NCI-H2107 (cell line): ENCODE measurements around the gene KCNH8.

Experiments
- DNase-seq: peaks from one replicate; lab custom pipeline; 2025; lab: John Stamatoyannopoulos, UW

The KCNH8 gene

DNA sequence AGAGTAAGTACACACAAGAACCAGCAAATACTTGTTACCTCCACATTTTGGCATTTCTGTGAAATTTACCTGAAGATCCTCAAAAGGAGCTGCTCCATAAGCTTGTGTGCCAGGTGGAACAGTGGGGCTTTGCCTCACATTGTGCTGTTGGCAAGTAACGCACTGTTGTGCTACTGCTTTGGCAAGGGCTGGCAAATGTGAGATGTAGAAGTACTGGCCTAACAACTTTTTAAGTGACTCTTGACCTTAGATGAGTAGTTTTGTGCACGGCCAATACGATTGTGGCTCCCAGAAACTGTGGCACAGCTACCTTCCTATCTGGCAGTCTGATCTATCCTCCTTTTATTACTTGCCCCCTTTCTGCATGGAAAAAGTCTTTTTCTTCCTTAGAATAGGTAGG lies 337.0 kb downstream of the KCNH8 start:
- DNase-seq, result no peak

DNA sequence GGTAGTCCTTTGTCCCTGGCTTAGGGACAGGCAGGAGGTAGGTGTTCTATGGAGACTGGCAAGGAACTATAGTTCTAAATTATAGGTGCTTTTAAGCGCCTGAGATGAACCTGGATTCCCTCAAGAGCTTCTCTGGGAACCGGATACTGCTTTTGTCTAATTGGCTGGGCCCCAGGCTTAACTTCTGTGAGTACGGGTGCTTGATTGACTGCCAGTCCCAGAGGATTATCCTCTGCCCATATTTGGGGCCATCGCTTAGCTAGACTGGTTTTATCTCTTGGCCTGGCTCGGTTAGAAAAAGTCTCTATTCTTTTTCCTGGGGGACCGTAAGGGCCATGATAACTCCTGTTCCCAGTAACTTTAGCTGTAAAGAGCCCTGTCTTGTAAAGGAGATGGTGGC lies 339.1 kb downstream of the KCNH8 start:
- no peak for DNase-seq

DNA sequence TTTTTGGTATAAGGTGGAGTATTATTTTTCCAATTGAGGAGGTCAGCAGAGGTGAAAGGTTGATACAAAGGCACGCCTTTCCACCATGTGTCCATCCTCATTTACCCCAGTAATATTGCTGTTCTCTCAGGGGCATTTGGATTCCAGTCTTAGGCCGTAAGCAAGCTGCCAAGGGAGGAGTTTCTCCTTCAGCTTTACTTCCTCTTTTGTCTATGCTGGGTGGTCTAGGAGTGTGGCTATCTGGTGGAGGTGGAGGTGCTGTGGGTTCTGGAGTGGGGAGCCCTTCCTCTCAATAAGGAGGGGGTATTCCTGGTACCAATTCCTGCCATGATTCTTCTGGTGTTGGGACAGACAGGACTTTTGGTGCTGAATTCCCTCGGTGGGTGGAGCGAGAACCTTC lies 340.6 kb downstream of the KCNH8 start:
- DNase-seq, result no peak

DNA sequence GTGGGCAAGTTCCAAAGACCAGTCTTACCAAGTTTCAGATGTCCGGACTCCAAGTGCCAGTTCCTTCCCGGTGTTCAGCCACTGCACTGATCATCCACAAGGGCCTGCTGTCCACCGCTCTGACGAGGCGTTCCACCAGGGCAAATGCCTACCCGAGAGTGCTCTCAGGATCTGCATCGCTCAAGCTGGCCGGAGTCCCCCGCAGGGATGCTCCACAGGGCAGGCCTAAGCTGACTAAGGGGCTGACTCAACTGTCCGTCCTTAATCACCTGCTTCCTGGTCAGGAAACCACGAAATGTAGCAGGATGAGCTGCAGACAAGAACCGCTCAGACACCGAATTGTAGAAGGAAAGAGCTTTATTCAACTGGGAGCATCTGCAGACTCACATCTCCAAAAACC lies 341.6 kb downstream of the KCNH8 start:
- no peak for DNase-seq

DNA sequence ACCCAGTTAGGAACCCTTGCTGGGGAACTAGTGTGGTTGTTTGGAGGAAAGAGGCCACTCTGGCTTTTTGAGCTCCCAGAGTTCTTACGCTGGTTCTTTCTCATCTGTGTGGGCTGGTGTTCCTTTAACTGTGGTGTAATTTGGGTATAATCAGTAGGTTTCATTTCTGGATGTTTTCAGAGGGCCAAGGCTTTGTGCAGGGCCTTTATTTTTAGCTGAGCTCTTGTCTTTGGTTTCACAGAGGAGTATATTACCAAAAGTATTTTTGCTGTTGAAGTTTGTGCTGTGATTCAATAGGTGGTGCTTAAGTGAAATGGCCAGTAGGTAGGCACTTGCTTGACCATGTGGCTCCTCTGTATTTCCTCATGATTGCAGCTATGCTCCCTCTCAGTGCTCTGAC lies 357.9 kb downstream of the KCNH8 start:
- DNase-seq, result no peak

DNA sequence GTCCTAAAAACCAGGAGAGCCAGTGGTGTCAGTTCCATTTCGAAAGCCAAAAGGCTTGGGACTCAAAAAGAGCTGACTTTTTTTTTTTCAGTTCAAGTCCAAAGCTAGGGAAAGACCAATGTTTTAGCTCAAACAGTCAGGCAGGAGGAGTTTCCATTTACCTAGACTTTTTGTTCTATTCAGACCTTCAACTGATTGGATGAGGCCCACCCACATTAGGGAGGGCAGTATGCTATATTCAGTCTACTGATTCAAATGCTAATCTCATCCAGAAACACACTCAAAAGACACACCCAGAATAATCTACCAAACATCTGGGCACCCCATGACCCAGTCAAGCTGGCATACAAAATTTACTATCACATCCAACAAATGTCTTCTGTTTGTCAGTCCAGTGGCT lies 374.0 kb downstream of the KCNH8 start:
- no peak for DNase-seq

DNA sequence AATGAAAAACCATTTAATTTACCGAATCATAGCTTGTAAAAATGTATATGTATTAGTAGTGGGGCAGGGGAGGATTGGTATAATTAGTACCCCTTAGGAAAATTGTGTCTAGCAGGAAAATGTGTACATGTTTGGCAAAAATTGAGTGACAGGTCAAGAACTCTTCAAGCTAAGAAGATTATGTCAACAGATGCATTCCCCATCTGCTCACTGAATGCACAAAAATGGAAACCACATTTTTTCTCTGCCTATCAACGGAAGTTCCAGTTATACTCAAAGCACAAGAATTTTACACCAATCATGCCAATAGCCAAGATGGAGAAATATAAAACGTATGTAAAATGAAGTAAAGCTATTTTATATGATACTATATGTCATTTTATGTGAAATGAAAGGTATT lies 377.8 kb downstream of the KCNH8 start:
- DNase-seq, result no peak

DNA sequence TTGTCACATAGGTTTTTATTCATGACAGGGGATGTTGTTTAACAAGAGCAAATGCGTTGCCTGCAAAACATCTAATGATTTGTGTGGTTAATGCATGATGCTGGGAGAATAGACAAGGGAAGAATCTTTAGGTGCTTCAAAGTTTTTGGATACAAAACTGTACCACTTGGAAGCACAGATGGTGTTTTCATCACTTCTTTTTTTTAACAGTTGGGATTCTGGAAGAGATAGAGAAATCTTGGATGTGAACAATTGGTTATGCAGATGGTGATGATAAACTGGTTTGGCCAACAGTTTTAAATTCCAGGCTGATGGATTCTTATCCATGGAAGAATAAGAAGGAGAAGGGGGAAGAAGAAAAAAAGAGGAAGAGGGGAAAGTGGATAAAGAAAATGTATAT lies 379.4 kb downstream of the KCNH8 start:
- DNase-seq, result no peak

DNA sequence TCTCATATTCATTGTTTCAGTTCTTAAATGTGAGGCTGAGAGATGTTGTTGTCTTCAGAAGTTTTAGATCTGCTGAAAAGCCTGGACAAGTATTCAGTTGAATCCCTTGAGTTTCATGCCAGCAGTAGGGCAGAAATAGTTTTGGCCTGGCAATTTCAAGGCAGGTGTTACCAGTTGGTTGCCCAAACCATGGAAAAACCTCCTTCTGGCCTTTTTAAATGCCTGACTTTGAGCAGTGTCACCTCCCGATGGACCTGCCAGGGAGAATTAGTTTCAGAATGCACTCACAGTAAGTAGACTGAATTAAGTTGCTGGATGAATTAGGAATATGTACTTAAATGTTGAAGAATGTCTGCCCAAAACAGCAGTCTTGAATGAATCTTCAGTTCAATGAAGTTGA lies 383.1 kb downstream of the KCNH8 start:
- DNase-seq, result no peak

DNA sequence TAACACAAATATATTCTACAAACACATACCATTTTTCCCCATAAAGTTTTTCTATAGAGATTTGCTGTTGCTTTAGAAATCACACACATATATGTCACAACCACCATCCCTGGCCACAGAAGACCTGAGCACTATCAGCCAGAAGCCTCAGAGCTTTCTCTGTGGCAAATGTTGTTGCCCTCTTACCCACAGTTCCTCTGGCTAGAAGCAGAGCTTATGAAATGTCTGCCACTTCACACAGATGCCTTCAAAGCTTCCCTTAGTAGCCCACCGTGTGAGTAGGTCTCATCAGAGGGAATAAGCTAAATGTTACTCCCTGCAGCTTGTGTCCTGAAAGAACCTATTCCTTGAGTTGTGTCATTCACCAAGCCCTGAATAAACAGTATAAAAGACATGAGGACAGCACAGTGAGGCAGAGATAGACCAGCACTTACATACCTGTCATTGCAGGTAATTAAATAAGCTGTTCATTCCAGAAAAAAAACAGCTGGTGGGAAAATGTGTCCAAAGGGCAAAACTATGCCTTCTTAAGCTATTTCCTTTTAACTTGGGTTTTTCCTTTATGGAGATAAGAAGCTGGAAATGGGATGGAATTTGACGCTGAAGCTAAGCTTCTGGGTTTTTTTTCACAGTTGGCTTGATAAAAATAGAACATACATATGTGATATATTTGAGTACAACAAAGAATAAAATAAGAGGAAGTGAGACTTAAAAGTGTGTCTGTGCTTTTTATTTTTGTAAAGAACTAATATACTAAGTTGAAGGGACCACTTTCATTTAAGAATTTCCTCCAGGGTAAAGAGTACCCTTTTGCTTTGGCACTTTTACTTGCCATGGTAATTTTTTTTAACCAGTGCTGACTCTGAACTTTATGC lies 391.4 kb downstream of the KCNH8 start:
- no peak for DNase-seq

DNA sequence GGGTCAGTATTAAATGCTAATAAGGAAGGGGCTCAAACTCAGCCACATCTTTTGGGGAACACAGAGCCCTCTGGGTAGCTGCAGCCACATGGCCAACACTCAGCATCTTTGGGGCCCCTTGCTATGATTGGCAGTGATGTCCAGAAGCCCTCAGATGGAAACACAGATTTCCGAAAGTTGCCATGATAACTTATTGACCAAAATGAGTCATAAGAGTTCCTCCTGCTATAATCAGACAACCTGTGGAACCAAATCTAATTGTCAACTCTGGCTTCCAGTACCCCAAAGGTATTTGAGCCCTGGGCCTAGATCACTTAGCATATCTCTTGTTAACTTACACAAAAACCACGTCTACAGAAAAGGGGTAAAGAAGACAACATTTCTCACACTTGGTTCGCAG lies 392.2 kb downstream of the KCNH8 start:
- no peak for DNase-seq

DNA sequence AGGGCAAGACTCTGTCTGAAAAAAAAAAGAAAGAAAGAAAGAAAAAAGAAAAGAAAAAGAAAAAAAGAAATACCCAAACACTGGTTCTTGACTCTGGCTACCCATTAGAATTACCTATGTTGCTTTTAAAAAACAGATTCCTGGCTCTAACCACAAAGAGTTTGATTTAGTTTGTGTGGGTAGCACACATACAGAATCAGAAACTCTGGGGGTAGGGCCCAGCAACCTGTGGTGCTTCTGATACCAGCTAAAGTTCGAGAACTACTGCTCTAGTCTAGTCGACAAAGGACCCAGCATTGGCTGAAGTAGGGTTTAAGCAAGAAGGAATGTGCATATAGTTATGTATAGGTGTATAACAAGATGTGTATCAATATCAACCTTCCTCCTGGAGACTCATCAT lies 393.0 kb downstream of the KCNH8 start:
- DNase-seq, result no peak

DNA sequence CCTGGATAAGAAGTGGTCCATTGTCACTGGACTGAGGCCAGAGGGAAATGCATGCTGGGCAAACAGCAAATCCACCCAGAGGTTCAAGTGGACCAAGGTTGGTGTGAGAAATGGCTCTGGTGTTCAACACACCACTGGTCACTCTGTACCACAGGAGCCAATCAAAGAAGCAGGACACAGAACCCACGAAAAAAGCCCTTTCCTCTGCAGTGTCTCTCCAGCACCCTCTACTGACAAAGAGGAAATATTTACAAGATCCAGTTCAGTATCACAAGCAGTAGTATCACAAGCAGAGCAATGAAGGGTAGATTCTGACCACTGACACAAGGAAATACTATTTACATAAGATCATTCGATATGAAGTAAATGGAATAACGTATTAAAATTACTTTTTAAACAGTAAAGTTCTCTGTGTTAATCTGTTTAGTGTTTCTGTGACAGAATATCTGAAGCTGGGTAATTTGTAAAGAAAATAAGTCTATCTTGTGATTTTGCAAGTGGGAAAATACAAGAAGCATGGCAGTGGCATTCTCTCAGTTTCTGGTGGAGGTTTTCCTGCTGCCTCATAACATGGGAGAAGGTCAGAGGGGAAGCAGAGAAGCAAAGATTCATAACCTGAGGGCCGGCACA lies 395.0 kb downstream of the KCNH8 start:
- no peak for DNase-seq

DNA sequence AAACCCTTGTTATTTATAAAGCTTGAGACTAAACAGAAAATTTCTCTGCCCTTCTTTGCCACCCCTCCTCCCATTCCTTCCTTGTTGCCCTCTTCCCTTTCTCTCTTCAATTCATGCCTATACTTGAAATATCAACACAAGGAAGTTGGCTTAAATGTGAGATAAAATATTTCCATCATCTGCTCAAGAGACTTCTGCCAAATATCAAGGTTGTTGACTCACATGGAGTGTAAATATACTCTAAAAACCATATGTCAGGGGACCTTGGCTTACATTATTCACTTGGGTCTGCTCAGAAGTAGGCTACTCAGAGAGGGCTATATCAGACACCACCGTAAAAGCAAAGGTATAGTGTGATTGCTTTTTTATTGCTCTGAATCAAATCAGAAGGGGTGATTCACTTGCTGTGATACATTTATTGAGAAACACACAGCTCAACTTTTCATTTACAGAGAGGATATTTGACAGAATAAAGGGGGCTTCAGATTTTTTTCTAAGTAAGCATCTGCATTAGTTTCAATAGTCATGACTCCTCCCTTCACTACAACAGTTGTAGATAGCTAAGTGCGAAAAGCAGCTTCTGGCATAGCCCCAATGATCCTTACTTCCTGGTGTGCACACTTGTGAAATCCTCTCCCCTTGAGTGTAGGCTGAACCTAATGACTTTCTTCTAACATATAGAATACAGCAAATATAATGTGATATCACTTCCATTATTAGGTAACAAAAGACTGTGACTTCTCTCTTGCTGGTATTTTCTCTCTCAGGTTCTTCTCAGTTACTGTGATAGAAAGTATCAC lies 399.6 kb downstream of the KCNH8 start:
- no peak for DNase-seq

DNA sequence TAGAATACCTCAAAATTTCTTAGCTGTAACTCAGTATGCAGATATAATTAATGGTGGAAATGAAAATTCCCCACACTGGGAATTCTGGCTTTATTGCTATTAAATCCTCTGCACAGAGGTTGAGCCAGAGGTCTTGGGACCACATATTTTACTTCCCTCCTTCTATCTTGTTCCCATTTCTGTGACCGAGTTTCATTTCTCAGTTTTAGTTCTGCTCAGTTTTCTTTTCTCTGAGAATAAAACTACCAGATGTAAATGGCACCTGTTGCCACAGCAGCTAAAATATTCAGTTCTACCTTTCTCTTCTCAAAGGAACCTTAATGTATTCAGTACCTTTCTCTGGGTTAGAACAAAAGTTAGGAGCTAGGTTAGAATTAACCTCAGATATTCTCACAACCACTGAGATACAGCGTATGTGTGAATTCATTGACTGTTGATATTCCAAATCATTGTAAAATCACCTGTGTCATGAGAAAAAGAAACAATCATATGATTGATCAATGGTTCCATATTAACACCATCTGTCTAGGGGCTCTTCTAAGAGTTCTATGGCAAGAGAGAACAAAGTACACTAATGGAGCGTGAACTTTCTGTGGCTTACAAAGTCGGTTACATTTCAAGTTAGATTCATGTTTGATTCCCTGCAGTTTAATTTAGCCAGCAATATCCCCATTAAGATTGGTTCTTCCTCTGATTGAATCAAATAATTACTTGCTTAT lies 411.6 kb downstream of the KCNH8 start:
- DNase-seq, result no peak

DNA sequence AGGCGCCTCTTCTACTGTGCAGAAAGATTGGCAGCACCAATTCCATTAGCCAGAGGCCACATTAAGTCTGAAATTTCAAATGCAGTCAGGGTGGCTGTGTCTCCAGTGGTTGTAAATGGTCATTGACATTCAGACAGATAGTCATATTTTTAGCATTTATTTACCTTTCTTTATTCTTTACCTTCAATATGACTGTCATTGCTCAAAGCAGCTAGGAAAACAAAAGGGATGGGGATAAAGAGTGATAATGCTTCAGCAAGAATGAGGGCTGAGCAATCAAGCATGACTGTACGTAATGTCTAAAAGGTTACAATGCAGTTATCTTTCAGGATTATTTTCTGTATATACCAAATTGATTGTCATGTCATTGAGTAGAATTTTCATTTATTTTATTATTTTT lies 425.3 kb downstream of the KCNH8 start:
- DNase-seq, result no peak

DNA sequence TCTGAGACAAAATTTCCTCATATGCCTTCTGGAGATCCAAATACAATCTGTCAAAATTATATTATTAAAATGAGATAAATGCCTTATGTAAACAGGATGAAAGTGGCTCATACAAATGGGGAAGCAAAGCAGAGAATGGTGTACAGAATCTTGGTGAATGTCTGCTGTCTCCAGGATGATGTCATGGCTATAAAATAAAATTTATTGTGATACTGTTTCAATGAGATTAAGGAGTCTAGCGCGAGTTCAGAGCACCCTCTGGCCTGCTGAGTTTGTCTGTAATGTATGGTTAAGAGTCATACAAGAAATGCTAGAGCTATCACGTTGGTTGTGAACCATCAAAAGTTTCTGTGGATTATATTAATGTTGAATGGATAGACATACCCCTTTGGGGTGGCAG lies 426.0 kb downstream of the KCNH8 start:
- DNase-seq, result no peak

DNA sequence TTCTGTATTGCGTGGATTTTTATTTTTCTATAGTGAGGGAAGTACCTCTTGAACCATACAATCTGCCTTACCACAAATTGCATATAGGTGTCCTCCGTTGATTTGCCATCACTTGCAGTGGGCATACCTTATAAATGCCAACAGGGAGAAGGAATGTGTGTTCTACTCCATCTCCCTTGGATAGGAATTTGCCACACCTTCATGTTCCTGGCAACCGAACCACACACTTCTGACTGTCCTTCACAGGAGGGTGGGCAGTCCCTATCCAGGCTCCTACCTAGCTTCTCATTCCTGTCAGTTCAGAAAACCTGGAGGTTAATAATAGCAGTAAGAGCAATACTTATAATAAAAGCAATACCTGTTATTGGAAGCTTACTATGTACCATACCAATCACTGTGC lies 428.0 kb downstream of the KCNH8 start:
- DNase-seq, result no peak
